Left ventricle myocardium inferior (tissue), 1 donor: Measurements from ENCODE around the gene KCNJ10. TPM values are rescaled to one million over a fixed set of nuclear protein-coding genes. Genes with fewer than 3 reads are reported as not detected.

Experiments
- DNase-seq: peaks from one replicate; pipeline ENCODE4 v3.0.0-alpha.2; 2020
- H3K27ac ChIP-seq: fragments of 200-600 bp; replicated peaks from 2 replicates; pipeline ENCODE4 v1.8.0; 2021
- H3K27me3 ChIP-seq: fragments of 200-600 bp; 2 replicates; pipeline ENCODE4 v1.8.0; 2021; ENCODE audit warnings: low read depth
- H3K36me3 ChIP-seq: fragments of 200-600 bp; 2 replicates; pipeline ENCODE4 v1.8.0; 2021
- H3K4me1 ChIP-seq: fragments of 200-600 bp; 2 replicates; pipeline ENCODE4 v1.8.0; 2021
- H3K4me3 ChIP-seq: fragments of 200-600 bp; 2 replicates; pipeline ENCODE4 v1.8.0; 2021; ENCODE audit warnings: mild to moderate bottlenecking, moderate library complexity
- H3K9me3 ChIP-seq: fragments of 200-600 bp; replicated peaks from 2 replicates; pipeline ENCODE4 v1.8.0; 2021
- CTCF ChIP-seq: fragments of 200-600 bp; IDR thresholded peaks from 2 replicates; pipeline ENCODE4 v1.8.0; 2021; ENCODE audit warnings: antibody characterized with exemption, mild to moderate bottlenecking, borderline replicate concordance
- intact Hi-C: fragments of 100-400 bp; cut with micrococcal nuclease; formaldehyde crosslinking; loops from one replicate; pipeline ENCODE4 v1.11.0; 2022
- total RNA-seq: library from RNA; stranded (reverse); fragmentation: NEBNext Ultra II Directional; extraction: Animal tissue kit (Norgen Biotek cat#: 25700); gene quantifications from one replicate; pipeline ENCODE4 v1.2.1, GENCODE V29; 2021
- donor health status: DM: no; HTN: yes; CAD: no; lungs with severe emphysema.

Gene KCNJ10
- total RNA-seq, 1 donor from 2014 or later: not detected

- H3K27me3 ChIP-seq: no peaks in the 10 kb centered on the region
- H3K36me3 ChIP-seq: no peaks in the 10 kb centered on the region
- intact Hi-C loops: no loop called here
- peak within 1 kb of the TSS; percentile 81 for H3K27ac ChIP-seq
- H3K4me3 ChIP-seq: peak within 1 kb of the TSS; percentile 92
- peaks cover 44% of the 10 kb centered on the region for H3K4me1 ChIP-seq
- peak; percentile 94 for DNase-seq
- H3K9me3 ChIP-seq: no peaks in the 10 kb centered on the region
- no peak for TF ChIP-seq CTCF
Measured at GRCh38 chr1:160031365-160032164, 38.4 kb downstream of the KCNJ10 start, which contains the start of gene PIGM. Gene PIGM, minus strand, starts transcription at chr1:160031990. Its CDS starts 251 bp downstream, at chr1:160031739.

- Histone ChIP-seq H3K9me3 (no peaks in the 10 kb centered on the region), H3K27ac (peak overlapping the region; percentile 81), H3K4me1 (peaks cover 44% of the 10 kb centered on the region), H3K36me3 (no peaks in the 10 kb centered on the region), H3K27me3 (no peaks in the 10 kb centered on the region), H3K4me3 (peak overlapping the region; percentile 92)
- DNase-seq: no peak
- TF ChIP-seq CTCF: no peak
- intact Hi-C loops: no loop called here
Measured at GRCh38 chr1:160030657-160031364, 39.1 kb downstream of the KCNJ10 start.

GRCh38 chr1:160028426-160028825, 41.5 kb downstream of the KCNJ10 start:
- TF ChIP-seq CTCF: no peak
- Histone ChIP-seq H3K27ac (no peak overlapping the region), H3K4me1 (peaks cover 65% of the 10 kb centered on the region), H3K4me3 (no peak overlapping the region), H3K27me3 (no peaks in the 10 kb centered on the region), H3K36me3 (no peaks in the 10 kb centered on the region), H3K9me3 (no peaks in the 10 kb centered on the region)
- intact Hi-C loops: no loop called here
- no peak for DNase-seq

GRCh38 chr1:160025314-160025713, 44.6 kb downstream of the KCNJ10 start:
- Histone ChIP-seq H3K27me3 (no peaks in the 10 kb centered on the region), H3K27ac (no peak overlapping the region), H3K4me3 (no peak overlapping the region), H3K9me3 (no peaks in the 10 kb centered on the region), H3K4me1 (peaks cover 49% of the 10 kb centered on the region), H3K36me3 (no peaks in the 10 kb centered on the region)
- no peak for DNase-seq
- TF ChIP-seq CTCF: no peak
- intact Hi-C loops: no loop called here

- Histone ChIP-seq H3K4me3 (no peak overlapping the region), H3K27ac (peak overlapping the region; percentile 54), H3K9me3 (no peaks in the 10 kb centered on the region), H3K36me3 (no peaks in the 10 kb centered on the region), H3K4me1 (peaks cover 39% of the 10 kb centered on the region), H3K27me3 (no peaks in the 10 kb centered on the region)
- no peak for TF ChIP-seq CTCF
- intact Hi-C loops: no loop called here
- no peak for DNase-seq
Measured at GRCh38 chr1:160024195-160024905, 45.6 kb downstream of the KCNJ10 start.
